HEK293 (cell line): Measurements from ENCODE around the gene GMEB2.

ENCODE experiments used
- CTCF ChIA-PET: fragments of 350-600 bp; formaldehyde crosslinking; extraction: SDS; loops from one replicate; lab custom pipeline; 2021; ENCODE audit warnings: antibody characterized with exemption; lab: Yijun Ruan, JAX
- POLR2A ChIA-PET: fragments of 300-600 bp; formaldehyde crosslinking; extraction: SDS; loops from one replicate; lab custom pipeline; 2020; ENCODE audit warnings: antibody characterized with exemption, inconsistent platforms; lab: Yijun Ruan, JAX
- H3K27ac ChIP-seq: fragments of 200-500 bp; sonication (Bioruptor generic); 2 replicates; pipeline ENCODE4 v1.5.1; 2014; ENCODE audit warnings: low read depth, low read length, control low read depth, inconsistent platforms; ENCODE audit errors: extremely low read depth
- H3K36me3 ChIP-seq, 2 experiments: fragments of 200-500 bp in 1 of 2; sonication (Bioruptor generic) in 1 of 2; 1 replicate in 1 of 2; 2 replicates in 1 of 2; pipeline ENCODE4 v1.5.1; 2014 to 2017; ENCODE audit warnings: inconsistent platforms in 2 of 2, low read length in 2 of 2; ENCODE audit not compliant: control insufficient read depth in 2 of 2, insufficient read depth in 1 of 2
- H3K4me1 ChIP-seq: fragments of 200-500 bp; sonication (Bioruptor generic); 2 replicates; pipeline ENCODE4 v1.5.1; 2014; ENCODE audit warnings: mild to moderate bottlenecking, low read length, inconsistent platforms; ENCODE audit not compliant: control insufficient read depth, insufficient read depth
- H3K4me3 ChIP-seq: 2 replicates; pipeline ENCODE4 v1.5.1; 2011; ENCODE audit warnings: low read depth, mild to moderate bottlenecking, control low read depth, low read length, moderate library complexity
- H3K9me3 ChIP-seq: fragments of 200-500 bp; sonication (Bioruptor generic); 2 replicates; pipeline ENCODE4 v1.5.1; 2014; ENCODE audit warnings: low read depth, low read length, inconsistent platforms; ENCODE audit not compliant: control insufficient read depth, insufficient read depth
- GLIS1 ChIP-seq: fragments of 450-650 bp; formaldehyde crosslinking; IDR thresholded peaks from 2 replicates; pipeline ENCODE4 v1.5.1; 2016; ENCODE audit warnings: missing biosample characterization, missing genetic modification characterization
- SP2 ChIP-seq: fragments of 450-650 bp; formaldehyde crosslinking; IDR thresholded peaks from 2 replicates; pipeline ENCODE4 v1.5.1; 2016; ENCODE audit warnings: missing biosample characterization, missing genetic modification characterization
- SP7 ChIP-seq: fragments of 450-650 bp; formaldehyde crosslinking; IDR thresholded peaks from 2 replicates; pipeline ENCODE4 v1.5.1; 2016; ENCODE audit warnings: missing biosample characterization, missing genetic modification characterization
- ZBTB21 ChIP-seq: fragments of 450-650 bp; formaldehyde crosslinking; IDR thresholded peaks from 2 replicates; pipeline ENCODE4 v1.5.1; 2017; ENCODE audit warnings: missing biosample characterization, missing genetic modification characterization
- ZBTB44 ChIP-seq: fragments of 450-650 bp; IDR thresholded peaks from 2 replicates; pipeline ENCODE4 v1.5.1; 2018; ENCODE audit warnings: missing biosample characterization, mild to moderate bottlenecking, missing genetic modification characterization
- ZEB2 ChIP-seq: fragments of 450-650 bp; formaldehyde crosslinking; IDR thresholded peaks from 2 replicates; pipeline ENCODE4 v1.5.1; 2016; ENCODE audit warnings: missing biosample characterization, missing genetic modification characterization
- ZNF138 ChIP-seq: fragments of 450-650 bp; formaldehyde crosslinking; IDR thresholded peaks from 2 replicates; pipeline ENCODE4 v1.5.1; 2016; ENCODE audit warnings: missing biosample characterization, missing genetic modification characterization, borderline replicate concordance
- ZNF16 ChIP-seq: fragments of 450-650 bp; formaldehyde crosslinking; IDR thresholded peaks from 2 replicates; pipeline ENCODE4 v1.5.1; 2016; ENCODE audit warnings: low read depth, missing biosample characterization, missing genetic modification characterization
- ZNF214 ChIP-seq: fragments of 450-650 bp; formaldehyde crosslinking; IDR thresholded peaks from 2 replicates; pipeline ENCODE4 v1.5.1; 2017; ENCODE audit warnings: missing biosample characterization, mild to moderate bottlenecking, missing genetic modification characterization, borderline replicate concordance
- ZNF248 ChIP-seq: fragments of 450-650 bp; formaldehyde crosslinking; IDR thresholded peaks from 2 replicates; pipeline ENCODE4 v1.5.1; 2017; ENCODE audit warnings: missing biosample characterization, missing genetic modification characterization
- ZNF292 ChIP-seq: fragments of 450-650 bp; formaldehyde crosslinking; IDR thresholded peaks from 2 replicates; pipeline ENCODE4 v1.5.1; 2016; ENCODE audit warnings: low read depth, missing biosample characterization, missing genetic modification characterization, borderline replicate concordance
- ZNF302 ChIP-seq: fragments of 450-650 bp; formaldehyde crosslinking; IDR thresholded peaks from 2 replicates; pipeline ENCODE4 v1.5.1; 2016; ENCODE audit warnings: missing biosample characterization, missing genetic modification characterization, low read depth
- ZNF324 ChIP-seq: fragments of 450-650 bp; formaldehyde crosslinking; IDR thresholded peaks from 2 replicates; pipeline ENCODE4 v1.5.1; 2016; ENCODE audit warnings: missing biosample characterization, missing genetic modification characterization
- ZNF366 ChIP-seq: fragments of 450-650 bp; formaldehyde crosslinking; conservative IDR thresholded peaks from 2 replicates; pipeline ENCODE4 v1.5.1; 2016; ENCODE audit warnings: missing biosample characterization, missing genetic modification characterization
- ZNF488 ChIP-seq: fragments of 450-650 bp; formaldehyde crosslinking; IDR thresholded peaks from 2 replicates; pipeline ENCODE4 v1.5.1; 2016; ENCODE audit warnings: missing biosample characterization, missing genetic modification characterization
- ZNF548 ChIP-seq: fragments of 450-650 bp; formaldehyde crosslinking; IDR thresholded peaks from 2 replicates; pipeline ENCODE4 v1.5.1; 2016; ENCODE audit warnings: missing biosample characterization, missing genetic modification characterization
- ZNF585B ChIP-seq: fragments of 450-650 bp; formaldehyde crosslinking; IDR thresholded peaks from 2 replicates; pipeline ENCODE4 v1.5.1; 2016; ENCODE audit warnings: missing biosample characterization, missing genetic modification characterization
- ZNF610 ChIP-seq: fragments of 450-650 bp; formaldehyde crosslinking; IDR thresholded peaks from 2 replicates; pipeline ENCODE4 v1.5.1; 2016; ENCODE audit warnings: missing biosample characterization, missing genetic modification characterization, borderline replicate concordance
- TF ChIP-seq, protein P1 (sequence below): fragments of 450-650 bp; formaldehyde crosslinking; IDR thresholded peaks from 2 replicates; pipeline ENCODE4 v1.5.1; 2016; ENCODE audit warnings: missing biosample characterization, missing genetic modification characterization, low read depth
- TF ChIP-seq, protein P2 (sequence below): fragments of 450-650 bp; formaldehyde crosslinking; IDR thresholded peaks from 2 replicates; pipeline ENCODE4 v1.5.1; 2016; ENCODE audit warnings: missing biosample characterization, missing genetic modification characterization
- TF ChIP-seq, protein P3 (sequence below): fragments of 450-650 bp; formaldehyde crosslinking; IDR thresholded peaks from 2 replicates; pipeline ENCODE4 v1.5.1; 2016; ENCODE audit warnings: missing biosample characterization, missing genetic modification characterization, low read depth
- TF ChIP-seq, protein P4 (sequence below): fragments of 450-650 bp; formaldehyde crosslinking; IDR thresholded peaks from 2 replicates; pipeline ENCODE4 v1.5.1; 2016; ENCODE audit warnings: missing biosample characterization, missing genetic modification characterization

The GMEB2 gene

GRCh38 chr20:63610581-63611435 lies 16.1 kb downstream of the GMEB2 start:
- POLR2A ChIA-PET, result no interaction called here
- H3K36me3 ChIP-seq, result peaks cover 6 to 15% of the 10 kb centered on the region in 2 experiments; a peak in 2 of 3 replicates
- H3K4me1 ChIP-seq, result no peaks in the 10 kb centered on the region
- TF ChIP-seq, protein P1, sequence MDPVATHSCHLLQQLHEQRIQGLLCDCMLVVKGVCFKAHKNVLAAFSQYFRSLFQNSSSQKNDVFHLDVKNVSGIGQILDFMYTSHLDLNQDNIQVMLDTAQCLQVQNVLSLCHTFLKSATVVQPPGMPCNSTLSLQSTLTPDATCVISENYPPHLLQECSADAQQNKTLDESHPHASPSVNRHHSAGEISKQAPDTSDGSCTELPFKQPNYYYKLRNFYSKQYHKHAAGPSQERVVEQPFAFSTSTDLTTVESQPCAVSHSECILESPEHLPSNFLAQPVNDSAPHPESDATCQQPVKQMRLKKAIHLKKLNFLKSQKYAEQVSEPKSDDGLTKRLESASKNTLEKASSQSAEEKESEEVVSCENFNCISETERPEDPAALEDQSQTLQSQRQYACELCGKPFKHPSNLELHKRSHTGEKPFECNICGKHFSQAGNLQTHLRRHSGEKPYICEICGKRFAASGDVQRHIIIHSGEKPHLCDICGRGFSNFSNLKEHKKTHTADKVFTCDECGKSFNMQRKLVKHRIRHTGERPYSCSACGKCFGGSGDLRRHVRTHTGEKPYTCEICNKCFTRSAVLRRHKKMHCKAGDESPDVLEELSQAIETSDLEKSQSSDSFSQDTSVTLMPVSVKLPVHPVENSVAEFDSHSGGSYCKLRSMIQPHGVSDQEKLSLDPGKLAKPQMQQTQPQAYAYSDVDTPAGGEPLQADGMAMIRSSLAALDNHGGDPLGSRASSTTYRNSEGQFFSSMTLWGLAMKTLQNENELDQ (tag by site-specific recombination), result no peak
- TF ChIP-seq ZNF324 (tag by site-specific recombination), result no peak
- TF ChIP-seq ZBTB44 (tag by site-specific recombination), result no peak
- H3K4me3 ChIP-seq, result no peak overlapping the region
- CTCF ChIA-PET, result no interaction called here
- 0 out of 2 replicates have a peak overlapping the region, but pooled peaks have one; percentile 16 for H3K27ac ChIP-seq
- H3K9me3 ChIP-seq, result no peaks in the 10 kb centered on the region

GRCh38 chr20:63606686-63607085 lies 20.2 kb downstream of the GMEB2 start:
- Histone ChIP-seq H3K4me3 (no peak overlapping the region), H3K9me3 (no peaks in the 10 kb centered on the region), H3K4me1 (no peaks in the 10 kb centered on the region), H3K36me3 (peaks cover 0 to 20% of the 10 kb centered on the region in 2 experiments; a peak in 2 of 3 replicates), H3K27ac (no peak overlapping the region)
- POLR2A ChIA-PET, result interaction anchor here (0.7 kb wide), 1 partner anchor 33 kb away, joined by 3 read pairs; no protein-coding TSS in a partner anchor
- CTCF ChIA-PET, result no interaction called here
- no peak for TF ChIP-seq ZNF292 (tag by site-specific recombination)
- TF ChIP-seq, protein P2, sequence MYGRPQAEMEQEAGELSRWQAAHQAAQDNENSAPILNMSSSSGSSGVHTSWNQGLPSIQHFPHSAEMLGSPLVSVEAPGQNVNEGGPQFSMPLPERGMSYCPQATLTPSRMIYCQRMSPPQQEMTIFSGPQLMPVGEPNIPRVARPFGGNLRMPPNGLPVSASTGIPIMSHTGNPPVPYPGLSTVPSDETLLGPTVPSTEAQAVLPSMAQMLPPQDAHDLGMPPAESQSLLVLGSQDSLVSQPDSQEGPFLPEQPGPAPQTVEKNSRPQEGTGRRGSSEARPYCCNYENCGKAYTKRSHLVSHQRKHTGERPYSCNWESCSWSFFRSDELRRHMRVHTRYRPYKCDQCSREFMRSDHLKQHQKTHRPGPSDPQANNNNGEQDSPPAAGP (tag by site-specific recombination), result no peak
- no peak for TF ChIP-seq ZNF302 (tag by site-specific recombination)
- no peak for TF ChIP-seq ZNF214 (tag by site-specific recombination)
- TF ChIP-seq, protein P3, sequence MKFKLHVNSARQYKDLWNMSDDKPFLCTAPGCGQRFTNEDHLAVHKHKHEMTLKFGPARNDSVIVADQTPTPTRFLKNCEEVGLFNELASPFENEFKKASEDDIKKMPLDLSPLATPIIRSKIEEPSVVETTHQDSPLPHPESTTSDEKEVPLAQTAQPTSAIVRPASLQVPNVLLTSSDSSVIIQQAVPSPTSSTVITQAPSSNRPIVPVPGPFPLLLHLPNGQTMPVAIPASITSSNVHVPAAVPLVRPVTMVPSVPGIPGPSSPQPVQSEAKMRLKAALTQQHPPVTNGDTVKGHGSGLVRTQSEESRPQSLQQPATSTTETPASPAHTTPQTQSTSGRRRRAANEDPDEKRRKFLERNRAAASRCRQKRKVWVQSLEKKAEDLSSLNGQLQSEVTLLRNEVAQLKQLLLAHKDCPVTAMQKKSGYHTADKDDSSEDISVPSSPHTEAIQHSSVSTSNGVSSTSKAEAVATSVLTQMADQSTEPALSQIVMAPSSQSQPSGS, result no peak
- no peak for TF ChIP-seq ZBTB21
- no peak for TF ChIP-seq ZNF138 (tag by site-specific recombination)
- TF ChIP-seq ZNF548 (tag by site-specific recombination), result no peak
- TF ChIP-seq, protein P4, sequence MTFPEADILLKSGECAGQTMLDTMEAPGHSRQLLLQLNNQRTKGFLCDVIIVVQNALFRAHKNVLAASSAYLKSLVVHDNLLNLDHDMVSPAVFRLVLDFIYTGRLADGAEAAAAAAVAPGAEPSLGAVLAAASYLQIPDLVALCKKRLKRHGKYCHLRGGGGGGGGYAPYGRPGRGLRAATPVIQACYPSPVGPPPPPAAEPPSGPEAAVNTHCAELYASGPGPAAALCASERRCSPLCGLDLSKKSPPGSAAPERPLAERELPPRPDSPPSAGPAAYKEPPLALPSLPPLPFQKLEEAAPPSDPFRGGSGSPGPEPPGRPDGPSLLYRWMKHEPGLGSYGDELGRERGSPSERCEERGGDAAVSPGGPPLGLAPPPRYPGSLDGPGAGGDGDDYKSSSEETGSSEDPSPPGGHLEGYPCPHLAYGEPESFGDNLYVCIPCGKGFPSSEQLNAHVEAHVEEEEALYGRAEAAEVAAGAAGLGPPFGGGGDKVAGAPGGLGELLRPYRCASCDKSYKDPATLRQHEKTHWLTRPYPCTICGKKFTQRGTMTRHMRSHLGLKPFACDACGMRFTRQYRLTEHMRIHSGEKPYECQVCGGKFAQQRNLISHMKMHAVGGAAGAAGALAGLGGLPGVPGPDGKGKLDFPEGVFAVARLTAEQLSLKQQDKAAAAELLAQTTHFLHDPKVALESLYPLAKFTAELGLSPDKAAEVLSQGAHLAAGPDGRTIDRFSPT (tag by site-specific recombination), result no peak
- no peak for TF ChIP-seq ZNF610 (tag by site-specific recombination)
- TF ChIP-seq ZNF585B (tag by site-specific recombination), result no peak
- no peak for TF ChIP-seq SP7 (tag by site-specific recombination)
- no peak for TF ChIP-seq SP2 (tag by site-specific recombination)
- TF ChIP-seq GLIS1 (tag by site-specific recombination), result no peak
- TF ChIP-seq ZNF366, result no peak
- no peak for TF ChIP-seq ZNF488 (tag by site-specific recombination)
- TF ChIP-seq ZNF16 (tag by site-specific recombination), result no peak
- TF ChIP-seq ZEB2 (tag by site-specific recombination), result no peak
- TF ChIP-seq ZNF248 (tag by site-specific recombination), result no peak
